Measurements from ENCODE around the gene PPT2.
"Not testable (repeated sequence)": the region's sequence is repeated elsewhere in the genome, so short reads cannot be mapped to it uniquely, and the experiment has no call there.

Gene PPT2

DNA sequence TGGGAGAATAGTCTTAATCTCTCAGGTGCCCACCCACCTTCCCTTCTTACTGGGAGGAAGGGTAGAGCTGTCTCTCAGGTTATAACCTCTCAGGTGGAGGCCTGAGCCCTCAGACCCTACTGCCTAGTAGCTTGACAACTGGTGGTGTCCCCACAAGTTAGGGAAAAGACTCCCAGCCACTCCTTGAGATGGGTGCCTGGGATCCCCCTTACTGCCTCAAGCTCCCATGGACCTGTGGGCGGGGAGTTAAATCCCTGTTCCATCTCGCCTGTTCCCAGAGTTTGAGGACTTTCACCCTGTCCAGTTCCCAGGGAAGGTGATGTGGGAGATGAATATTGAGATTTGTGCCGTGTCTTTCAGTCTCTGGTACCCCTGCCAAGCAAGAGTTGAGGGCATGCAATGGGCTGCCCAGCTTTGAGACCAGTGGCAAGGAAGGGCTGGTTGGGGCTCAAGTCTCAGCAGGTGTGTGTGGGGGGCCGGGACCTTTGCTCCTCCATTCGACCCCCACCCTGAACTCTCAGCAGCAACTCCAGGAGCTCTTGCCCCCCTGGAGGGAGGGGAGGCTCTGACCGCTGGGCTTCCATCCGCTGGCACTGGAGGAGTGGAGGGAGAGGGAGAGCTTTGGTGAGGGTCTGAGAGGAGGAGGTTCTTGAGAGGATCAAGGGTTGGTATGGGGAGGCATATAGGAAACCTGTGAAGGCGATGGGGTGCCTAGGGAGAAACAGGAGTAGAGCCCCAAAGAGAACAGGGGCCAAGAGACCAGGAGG, 37.2 kb downstream of the PPT2 start:
- DNase-seq = no peak

- DNase-seq = no peak
These were observed 38.0 kb downstream of the PPT2 start for GRCh38 chr6:32191696-32192607.

DNA sequence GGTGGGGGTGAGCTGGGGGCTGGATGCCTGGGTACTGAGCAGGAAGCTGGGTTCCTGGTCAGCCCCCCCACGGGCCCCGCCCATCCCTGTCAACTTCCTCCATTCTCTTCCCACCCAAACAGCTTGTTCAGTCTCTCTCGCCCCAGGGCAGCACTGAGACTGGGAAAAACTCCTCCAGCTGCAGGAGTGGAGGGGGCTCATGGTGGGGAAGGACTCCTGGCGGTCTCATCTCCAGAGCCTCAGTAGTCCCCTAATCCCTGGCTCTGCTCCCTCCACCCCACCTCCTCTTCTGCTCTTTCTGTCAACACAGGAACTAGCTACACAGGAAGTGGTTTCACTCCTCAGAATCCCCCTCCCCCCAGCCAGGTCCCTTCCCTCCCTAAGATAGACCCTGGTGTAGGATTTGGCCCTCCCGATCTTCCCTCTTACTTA, 38.7 kb downstream of the PPT2 start, which contains the start of gene GPSM3:
Gene GPSM3, minus strand, starts transcription at position 36 of the 432 bp plus-strand sequence. CDS start 130 bp downstream, outside the sequence.
- DNase-seq = peak; percentile 60

GRCh38 chr6:32193096-32193495, 39.2 kb downstream of the PPT2 start:
- DNase-seq = not testable (repeated sequence)

- no peak for DNase-seq
These were observed 40.4 kb downstream of the PPT2 start for GRCh38 chr6:32194388-32194787.

GRCh38 chr6:32194825-32195651, 41.1 kb downstream of the PPT2 start:
- DNase-seq = peak; percentile 49

DNA sequence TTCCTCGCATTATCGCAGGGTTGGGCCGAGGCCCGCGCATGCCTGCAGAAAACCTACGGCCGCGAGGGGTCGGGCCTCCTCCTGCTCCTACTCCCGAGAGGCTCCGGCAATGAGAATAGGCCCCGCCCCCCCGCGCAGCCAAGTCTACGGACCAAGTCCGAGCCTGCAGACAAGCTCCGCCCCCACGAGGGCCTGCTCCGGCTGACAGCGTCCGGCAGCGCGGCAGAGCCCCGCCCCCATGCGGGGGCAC, 41.6 kb downstream of the PPT2 start:
- no peak for DNase-seq

DNA sequence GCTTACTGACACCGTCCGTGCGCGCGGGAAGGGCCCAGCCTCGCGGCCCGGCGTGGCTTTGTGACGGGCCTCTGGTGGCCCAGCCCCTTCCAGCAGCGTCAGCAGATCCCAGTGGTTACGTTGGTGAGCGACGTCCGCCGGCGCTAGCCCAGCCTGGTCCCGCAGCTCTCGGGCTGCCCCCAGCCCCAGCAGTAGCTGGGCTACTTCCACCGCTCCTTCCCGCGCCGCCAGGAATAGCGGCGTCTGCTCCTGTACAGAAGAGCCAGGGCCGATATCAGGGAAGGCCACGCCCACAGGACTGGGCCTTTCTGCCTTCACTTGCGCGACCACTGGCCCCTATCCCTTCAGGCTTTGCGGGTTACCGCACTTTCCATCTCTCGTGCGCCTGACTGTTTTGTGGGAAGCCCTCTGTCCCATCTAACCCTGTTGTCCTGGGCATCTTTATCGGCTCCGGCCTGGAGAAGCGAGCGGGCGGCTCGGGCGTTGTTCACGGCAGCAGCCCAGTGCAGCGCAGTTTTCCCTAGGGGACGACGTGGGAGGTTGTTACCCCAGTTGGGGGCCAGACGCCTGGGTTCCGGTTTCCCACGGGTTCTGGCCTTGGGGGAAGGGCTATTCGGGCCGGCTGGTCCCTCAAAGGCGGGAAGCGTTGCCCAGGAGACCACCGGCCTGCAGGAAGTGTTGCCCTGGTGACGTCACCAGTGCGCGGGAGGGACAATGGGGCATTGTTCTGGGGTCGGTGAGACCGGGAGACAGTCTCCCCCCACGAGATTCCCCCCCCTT, 42.2 kb downstream of the PPT2 start:
- peak; percentile 100 for DNase-seq

GRCh38 chr6:32196682-32197616, 43.0 kb downstream of the PPT2 start:
- peak; percentile 31 for DNase-seq

DNA sequence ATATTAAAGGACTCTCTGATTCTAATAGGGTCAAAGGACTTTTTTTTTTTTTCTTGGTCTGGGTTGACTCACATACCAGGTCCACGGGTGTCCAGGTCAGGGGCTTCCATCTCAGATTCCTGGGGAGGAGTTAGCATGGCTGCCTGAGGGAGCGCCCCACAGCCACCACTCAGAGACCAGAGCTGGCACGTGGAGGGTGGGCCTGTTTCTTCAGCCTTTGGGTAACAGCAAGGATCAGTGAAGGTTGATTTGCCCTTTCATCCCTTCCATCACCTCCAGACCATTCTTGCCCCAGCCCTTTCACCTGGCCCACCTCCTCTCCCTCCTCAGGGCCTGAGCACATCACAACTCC, 44.4 kb downstream of the PPT2 start:
- DNase-seq = no peak

DNA sequence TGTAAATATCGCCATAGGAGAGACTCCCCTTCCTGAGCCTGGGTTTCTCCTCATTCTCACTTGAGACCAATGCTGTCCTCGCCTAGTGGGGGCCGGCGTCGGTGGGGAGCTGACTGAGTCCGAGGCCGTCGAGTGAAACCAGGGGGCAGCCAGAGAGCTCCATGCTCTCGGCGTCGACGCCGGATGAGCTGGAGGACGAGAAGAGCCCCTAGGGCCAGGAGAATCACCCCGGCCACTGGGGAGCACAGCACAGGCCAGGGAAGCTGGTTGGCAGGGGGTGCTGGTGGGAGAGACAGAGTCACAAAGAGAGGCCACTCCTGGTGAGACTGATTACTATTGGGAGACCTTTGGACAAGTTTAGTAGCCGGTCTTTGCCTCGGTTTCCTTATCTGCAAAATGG, 44.9 kb downstream of the PPT2 start:
- no peak for DNase-seq

DNA sequence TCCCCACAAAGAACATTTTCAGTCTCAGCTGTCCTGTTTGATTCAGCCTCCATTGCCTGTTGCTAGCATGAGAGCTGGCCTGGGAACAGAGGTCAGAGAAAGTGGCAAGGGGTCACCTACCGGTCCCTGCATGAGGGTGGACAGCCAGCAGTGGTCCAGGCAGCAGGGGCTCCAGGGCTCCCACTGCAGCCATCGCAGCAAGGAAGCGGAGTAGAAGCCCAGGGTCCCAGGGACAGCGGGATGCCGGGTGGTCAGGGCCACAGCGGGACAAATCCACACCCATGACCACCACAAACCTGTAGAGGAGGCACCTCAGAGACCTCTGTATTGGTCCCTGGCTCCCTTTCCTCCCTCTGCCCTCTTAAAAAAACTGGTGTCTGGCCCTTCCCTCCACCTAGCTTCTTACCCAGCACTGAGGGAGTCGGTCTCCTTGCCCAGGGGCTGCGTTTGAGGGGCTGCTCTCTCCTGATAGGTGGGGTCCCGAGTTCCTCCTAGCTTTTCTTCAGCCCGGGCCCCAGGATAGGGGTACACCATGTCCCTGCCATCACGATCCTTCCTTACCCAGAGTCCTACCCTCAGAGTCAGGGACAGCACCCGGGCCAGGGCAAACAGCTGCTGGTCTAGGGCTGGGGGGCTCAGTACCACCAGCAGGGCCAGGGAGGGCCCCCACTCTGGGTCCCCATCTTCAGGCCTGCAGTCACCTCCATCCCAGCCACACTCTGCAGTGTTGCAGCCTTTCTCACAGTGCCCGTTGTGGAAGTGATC, 47.0 kb downstream of the PPT2 start:
- no peak for DNase-seq

- no peak for DNase-seq
These were observed 48.2 kb downstream of the PPT2 start for GRCh38 chr6:32202186-32202585.

- DNase-seq = no peak
These were observed 49.7 kb downstream of the PPT2 start for GRCh38 chr6:32203426-32204267.

- DNase-seq = no peak
These were observed 50.4 kb downstream of the PPT2 start for GRCh38 chr6:32204268-32204715.

DNA sequence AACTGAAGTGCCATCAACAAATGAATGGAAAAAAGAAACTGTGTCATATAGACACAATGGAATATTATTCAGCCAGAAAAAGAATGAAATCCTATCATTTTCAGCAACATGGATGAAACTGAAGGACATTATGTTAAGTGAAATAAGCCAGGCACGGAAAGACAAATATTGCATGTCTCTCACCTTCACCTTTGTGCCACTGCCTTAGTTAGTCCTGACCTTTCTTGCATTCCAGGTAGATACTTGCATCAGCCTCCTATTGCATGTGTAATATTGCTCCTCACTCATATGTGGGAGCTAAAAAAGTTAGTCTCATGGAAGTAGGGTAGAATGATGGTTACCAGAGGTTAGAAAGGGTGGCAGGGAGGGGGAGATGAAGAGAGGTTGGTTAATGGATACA, 55.1 kb downstream of the PPT2 start:
- DNase-seq = no peak

GRCh38 chr6:32210191-32210601, 56.3 kb downstream of the PPT2 start:
- DNase-seq = no peak

DNA sequence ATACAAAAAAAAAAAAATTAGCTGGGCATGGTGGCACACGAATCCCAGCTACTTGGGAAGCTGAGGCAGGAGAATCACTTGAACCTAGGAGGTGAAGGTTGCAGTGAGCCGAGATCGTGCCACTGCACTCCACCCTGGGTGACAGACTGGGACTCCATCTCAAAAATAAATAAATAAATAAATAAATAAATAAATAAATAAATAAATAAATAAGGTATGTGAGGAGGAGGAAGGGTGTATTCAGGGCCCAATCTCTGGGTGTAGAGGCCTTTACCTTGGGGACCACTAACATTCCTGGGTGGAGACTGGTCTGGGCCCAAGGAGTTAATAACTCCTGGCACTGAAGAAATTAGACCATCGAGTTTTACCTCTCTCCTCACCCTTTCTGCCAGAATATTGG, 57.5 kb downstream of the PPT2 start:
- DNase-seq = not testable (repeated sequence)

DNA sequence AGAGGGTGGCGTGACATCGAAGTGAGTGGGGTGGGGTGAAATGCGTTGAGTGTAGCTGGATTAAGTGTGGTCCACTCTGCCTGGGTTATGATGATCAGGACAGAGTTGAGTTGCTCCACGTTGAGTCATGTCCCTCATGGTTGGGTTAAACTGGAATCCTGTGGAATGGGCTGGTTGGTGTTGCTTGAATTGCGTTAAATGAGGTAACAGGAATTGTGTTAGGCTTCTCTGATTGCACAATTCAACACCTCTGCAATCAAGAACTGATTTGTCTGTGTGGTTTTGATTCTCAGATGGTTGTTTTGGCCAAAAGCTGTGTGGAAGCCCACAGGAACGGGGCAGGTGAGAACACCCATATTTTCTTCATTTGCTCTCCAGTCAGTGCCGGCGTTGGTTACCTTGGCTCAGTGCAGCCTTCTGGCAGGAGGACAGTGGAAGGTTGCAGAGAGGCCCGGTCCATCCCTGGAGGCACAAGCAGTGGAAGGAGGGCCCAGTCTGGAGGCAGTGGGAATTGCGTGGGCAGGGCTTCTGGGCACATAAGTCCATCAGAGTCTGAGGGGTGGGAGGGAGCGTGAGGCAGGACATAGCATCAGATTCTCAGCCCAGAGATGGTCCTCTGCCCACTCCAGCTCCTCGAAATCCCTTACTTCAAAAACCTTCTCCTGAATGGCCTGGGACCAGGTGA, 58.3 kb downstream of the PPT2 start:
- DNase-seq = no peak
